HG03135 (cell line): ENCODE measurements around the gene FBL.
"Not testable (repeated sequence)": the region's sequence is repeated elsewhere in the genome, so short reads cannot be mapped to it uniquely, and the experiment has no call there.

Source experiments
- ATAC-seq: cut with Tn5 transposase; IDR thresholded peaks from one replicate; pipeline ENCODE4 v1.9.1; 2021; ENCODE audit warnings: mild to moderate bottlenecking, moderate library complexity; ENCODE audit not compliant: unreplicated experiment

The FBL gene

DNA sequence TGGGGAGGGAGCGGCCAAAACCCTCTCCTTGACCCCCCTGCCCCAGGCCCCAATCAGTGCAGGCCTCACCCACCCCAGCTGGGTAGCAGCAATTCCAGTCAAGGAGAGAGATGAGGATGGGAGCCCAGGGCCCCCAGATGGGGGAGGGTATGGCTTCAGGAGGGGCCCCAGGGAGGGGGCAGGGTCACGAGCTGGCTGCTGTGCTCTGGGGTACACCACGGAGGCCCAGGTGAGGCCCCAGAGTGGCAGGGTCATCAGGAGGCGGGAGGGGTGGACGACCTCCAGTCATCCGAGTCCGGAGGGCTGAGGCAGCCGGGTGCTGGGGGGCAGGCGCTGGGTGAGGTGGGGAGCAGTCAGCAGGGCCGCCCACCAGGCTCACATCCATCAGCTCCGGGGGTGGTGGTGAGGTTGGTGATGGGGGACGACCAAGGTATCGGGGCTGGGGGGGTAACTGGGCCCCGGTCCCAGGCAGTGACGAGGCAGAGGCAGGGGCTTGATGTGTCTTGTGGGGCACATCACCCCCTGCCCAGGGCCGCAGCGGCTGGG lies 20.6 kb downstream of the FBL start:
- ATAC-seq: no peak

DNA sequence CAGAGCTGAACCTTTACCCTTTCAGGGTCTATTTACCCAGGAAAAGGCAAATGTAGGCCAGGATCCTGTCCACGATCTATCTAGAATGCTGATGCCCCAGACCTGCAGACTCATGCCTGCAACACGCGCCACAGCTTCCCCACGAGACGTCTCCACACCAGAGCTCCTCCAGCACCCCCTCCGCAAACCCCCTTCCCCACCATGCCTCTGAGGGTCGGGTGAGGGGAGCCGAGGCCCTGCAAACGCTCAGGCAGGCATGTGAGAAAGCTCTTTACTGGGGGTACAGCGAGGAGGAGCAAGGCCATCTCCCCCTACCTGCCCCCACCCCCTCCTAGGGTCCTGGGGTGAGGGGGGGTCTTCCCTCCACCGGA lies 21.1 kb downstream of the FBL start:
- ATAC-seq: no peak

DNA sequence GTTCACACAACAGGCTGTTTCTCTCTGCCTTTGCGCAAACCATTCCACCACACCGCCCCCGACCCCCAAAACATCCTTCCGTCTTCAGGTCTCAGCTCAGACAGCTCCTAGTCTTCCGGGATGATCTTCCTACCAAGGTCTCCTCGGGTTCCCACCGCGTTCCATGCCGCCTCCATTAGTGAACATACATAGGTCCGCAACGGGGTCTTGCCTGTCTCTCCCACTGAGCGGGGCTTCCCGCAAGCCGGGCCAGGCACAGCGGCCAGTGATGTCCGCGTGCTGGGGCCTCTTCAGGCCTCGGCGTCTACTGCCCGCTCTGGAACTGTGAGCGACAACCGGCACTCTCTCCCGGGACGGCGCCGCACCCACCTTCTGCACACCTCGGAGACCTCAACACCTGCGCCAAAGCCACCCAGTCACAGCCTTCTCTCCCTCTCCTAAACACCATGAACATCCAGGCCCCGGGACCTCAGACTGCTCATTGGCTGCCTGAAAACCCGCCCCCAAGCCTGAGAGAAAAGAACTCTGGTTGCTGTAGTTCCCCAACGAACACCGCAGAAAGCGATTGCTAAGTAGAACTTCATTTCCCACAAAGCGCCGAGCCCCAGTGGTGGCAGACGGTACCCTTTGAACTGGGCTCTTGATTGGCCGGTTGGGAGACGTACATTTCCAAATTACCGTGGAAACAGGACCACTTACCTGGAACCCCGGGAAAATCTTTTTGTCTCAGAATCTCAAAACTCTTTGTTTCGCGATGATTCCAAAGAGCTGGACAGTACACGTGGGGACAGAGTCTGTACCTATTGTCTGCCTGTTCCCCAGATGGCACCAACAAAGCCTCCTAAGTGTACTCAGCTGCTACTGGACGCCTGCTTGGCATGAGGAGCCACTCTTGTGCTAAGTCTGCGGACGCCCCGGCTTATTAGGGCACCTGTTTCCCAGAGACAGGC lies 21.8 kb downstream of the FBL start:
- ATAC-seq: peak; percentile 76

DNA sequence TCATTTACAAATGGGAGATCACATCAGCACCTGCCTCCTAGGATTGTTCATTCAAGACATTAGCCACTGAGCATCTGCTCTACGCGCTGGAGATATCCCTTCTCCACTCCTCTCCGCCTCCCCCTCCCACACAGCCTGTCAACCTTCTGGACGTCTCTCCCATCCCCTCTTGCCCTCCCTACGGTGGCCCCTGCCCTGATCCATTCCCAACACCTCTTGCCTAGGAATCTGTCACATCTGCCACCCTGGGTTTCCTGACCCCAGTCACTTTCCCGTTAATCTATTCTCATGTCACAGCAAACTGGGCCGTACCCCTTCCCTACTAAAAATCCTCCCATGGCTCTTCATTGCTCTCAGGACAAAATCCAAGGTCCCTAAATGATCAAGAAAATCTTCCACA lies 22.5 kb downstream of the FBL start:
- no peak for ATAC-seq

DNA sequence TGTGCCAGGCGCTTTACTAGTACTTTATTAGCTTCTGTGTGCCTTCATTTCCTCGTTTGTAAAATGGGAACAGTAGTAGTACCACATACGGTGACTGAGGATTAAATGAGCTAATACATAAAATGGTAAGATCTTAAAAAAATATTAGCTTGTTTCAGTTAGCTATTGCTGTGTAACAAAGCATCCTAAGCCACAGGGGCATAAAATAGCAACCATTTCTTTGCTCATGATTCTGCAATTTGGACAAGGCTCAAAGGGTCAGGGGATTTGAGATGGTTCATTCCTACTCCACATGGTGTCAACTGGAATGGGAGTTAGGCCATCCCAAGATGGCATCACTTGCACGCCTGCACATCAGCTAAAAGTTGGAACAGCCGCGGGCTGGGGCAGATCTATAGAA lies 25.5 kb downstream of the FBL start:
- ATAC-seq: no peak

DNA sequence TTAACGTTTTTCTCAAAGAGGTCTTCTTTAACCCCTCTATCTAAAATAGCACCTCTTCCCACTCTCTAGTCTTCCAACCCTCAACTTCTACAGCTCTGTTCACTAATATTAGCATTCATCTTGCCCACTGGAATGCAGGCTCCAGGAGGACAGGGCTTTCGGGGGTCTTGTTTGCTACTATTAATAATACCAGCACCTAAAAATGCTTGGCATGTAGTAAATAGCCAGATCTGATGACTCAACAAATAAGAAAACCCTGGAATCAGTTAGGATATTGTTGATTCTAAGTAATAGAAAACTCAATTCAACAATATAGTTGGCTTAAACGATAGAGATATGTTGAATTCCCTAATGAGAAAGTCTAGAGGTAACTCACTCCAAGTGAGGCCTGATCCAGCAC lies 26.4 kb downstream of the FBL start:
- ATAC-seq: no peak

DNA sequence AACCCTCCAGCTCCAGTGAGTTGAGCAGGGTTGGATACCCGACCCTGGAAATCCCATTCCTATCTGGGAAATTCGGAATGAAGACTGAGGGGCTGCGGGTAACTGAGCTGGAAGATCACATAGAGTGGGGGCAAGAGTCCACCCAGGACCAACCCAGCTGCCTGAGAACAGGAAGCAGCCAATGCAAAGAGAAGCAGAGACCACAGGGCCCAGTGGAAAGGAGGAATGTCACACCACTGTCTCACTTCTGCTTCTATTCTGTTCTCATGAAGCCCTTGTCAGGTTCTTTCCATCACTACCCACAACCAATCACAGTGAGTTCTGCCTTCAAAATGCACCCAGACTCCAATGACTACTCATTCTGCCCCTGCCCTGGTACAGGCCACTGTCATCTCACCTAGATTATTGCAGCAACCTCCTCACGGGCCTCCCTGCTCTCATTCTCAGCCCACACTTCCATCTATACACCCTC lies 27.5 kb downstream of the FBL start:
- peak; percentile 80 for ATAC-seq

DNA sequence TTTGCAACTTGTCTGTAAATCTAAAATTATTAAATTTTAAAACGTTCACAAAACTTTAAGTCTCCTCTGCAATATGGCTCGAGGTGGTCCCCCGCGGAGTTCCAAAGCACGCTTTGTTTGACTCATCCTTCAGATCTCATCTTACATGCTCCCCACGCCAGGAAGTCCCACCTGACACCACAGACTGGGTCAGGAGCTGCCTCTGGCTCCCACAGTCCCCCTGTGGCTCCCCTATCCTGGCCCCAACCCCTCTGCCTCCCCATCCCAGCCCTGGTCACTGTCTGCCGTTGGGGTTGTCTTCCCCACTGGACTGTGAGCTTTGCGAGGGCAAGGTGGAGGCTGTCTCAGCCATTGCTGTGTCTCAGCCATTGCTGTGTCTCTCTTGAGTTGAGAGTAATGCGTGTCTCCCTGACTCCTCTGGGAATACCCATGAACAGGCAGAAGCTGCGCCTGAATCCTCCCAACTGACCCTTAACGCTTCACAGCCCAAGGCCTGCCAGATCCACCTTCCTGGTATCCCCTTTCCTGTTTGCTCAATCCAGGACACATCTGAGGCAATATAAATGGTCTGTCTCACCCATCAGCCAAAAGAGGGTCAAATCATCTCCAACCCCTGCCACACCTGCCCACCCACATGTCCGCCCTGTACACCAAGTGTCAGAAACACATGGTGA lies 28.2 kb downstream of the FBL start:
- no peak for ATAC-seq

DNA sequence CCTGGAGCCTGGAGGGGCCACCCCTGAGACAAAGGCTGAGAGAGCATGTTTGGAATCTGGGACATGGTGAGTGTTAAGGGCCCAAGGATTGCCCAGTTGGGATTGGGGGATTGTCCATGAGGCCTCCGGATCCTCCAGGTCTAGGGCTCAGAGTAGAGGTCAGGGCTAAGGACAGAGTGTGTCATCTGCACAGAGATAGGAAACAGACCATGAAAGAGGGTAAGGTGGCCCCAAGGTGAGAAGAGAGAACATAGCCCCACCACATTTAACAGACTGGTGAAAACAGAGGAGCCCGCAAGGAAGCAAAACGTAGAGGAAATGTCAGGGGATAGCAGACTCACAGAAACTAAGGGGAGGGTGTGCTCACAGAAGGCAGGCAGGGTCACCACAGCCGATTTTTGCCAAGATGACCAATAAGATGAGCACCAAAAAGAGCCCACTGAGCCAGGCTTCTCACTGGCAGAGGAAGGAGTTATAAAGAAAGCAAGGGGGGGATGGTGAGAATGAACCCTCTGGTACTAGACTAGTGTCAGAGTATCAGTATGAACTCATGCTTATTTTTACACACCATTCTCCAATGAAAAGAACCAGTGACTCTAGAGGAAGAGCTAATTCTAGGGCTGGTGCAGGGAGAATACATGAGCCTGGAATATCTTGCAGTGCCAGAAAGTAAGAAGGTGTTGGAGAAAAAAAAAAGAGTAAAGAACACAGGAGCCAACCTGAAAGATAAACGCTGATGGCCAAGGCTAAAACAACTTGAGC lies 29.7 kb downstream of the FBL start:
- no peak for ATAC-seq

DNA sequence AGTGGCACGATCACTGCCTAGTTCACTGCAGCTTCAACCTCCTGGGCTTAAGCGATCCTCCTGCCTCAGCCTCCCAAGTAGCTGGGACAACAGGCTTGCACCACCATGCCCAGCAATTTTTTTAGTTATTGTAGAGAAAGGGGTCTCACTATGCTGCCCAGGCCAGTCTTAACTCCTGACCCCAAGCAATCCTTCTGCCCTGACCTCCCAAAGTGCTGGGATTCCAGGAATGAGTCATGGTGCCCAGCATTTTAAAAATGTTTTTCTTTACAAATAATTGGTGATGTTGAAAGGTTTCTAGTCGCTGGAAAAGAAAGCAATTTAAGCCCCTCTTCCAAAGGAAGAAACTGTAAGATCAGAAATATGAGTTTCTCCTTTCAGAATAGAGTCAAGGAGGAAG lies 31.6 kb downstream of the FBL start:
- ATAC-seq: no peak

DNA sequence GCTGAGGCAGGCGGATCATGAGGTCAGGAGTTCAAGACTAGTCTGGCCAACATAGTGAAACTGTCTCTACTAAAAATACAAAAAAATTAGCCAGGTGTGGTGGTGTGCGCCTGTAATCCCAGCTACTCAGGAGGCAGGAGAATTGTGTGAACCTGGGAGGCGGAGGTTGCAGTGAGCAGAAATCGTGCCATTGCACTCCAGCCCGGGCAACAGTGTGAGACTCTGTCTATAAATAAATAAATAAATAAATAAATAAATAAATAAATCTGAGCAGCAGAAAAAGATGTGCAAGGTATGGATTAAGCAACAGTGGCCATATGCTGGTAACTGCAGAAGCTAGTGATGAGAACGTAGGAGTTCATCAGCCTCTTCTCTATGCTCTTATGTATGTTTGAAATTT lies 32.1 kb downstream of the FBL start:
- not testable (repeated sequence) for ATAC-seq

DNA sequence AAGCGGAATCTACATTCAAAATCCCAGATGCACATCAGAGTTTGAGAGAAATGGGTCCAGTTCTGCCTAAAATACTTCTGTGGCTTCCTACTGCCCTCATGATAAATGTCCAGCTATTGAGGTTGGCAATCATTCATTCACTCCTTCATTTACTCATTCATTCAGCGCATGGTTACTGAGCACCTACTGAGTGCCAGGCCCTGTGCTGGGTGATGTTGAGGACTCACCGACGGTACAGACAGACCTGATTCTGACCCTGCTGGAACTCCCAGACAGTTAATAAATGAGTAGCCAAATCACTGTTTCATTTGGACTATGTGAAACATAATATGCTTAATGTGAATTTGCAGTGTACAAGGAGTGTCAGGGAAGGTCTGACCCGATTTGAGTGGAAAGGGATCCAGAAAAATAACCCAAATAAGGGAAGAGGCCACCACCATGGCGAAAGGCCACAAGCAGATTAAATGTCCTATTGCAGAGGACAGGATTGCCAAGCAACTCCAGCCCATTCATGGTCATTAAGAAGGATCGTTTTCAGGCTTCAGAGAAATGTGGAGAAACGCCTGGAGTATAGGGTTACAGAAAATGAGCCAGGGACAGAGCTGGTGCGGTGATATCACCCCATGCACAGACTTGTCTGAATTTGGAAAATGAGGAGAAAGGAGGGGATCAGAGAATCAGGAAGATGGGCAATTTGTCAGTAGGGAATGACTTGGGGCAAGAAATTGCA lies 32.8 kb downstream of the FBL start:
- no peak for ATAC-seq

DNA sequence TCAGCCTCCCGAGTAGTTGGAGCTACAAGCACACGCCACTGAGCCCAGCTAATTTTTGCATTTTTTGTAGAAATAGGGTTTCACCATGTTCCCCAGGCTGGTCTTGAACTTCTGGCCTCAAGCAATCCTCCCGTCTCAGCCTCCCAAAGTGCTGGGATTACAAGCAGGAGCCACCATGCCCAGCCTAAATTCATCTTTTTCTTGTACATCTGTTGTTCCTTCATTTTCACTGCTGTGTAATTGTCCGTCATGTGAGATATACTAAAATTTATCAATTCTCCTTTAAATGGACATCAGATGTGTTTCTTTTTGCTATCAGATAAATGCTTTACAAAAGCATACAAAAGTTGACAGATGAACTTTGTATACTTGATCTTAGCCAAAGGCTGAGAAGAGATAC lies 35.1 kb downstream of the FBL start:
- no peak for ATAC-seq

DNA sequence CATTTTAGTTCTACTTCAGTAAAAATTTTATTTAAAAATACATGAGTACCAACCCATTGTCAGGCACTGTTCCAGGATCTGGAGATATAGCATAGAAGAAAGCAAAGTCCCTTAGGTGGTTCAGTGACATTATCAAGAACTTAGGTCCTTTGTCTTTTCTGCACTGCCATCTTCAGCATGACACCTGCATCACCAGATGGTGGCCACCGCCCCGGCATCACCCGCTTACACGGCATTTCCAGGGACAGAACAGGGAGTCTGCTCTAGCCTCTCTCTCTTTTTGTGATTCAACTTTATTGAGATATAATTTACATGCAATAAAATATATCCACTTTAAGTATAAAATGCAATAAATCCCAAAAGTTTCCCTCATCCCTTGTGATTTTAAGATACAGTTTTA lies 35.8 kb downstream of the FBL start:
- no peak for ATAC-seq

DNA sequence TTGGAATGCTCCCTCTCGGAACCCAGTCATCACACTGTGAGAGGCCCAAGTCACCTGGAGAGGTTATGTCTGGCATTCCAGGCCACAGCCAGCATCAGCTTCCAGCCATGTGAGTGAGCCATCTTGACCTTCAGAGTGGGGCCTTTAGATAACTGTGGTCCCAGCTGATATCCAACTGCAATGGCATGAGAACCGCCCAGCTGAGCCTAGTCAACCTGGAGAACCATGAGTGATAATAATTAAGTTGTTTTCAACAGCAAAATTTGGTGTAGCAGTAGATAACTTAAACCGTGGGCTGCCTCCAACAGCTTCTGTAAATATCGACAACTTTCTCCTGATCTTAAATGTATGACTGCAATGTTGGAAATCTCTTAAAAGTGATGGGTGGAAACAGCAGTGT lies 36.8 kb downstream of the FBL start:
- ATAC-seq: no peak

DNA sequence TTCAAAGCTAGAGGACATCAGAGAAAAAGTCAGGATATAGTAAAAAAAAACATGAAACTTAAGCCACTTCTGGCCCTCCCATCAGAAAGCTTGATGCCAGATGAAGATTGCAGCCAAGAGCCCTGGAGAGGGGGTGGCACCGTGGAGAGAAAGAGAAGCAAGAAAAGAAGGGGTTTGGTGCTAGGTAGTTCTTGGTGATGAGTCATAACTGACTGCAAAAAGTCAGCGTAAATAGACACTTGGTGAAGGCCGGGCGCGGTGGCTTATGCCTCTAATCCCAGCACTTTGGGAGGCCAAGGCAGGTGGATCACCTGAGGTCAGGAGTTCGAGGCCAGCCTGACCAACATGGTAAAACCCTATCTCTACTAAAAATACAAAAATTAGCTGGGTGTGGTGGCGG lies 37.5 kb downstream of the FBL start:
- ATAC-seq: not testable (repeated sequence)

DNA sequence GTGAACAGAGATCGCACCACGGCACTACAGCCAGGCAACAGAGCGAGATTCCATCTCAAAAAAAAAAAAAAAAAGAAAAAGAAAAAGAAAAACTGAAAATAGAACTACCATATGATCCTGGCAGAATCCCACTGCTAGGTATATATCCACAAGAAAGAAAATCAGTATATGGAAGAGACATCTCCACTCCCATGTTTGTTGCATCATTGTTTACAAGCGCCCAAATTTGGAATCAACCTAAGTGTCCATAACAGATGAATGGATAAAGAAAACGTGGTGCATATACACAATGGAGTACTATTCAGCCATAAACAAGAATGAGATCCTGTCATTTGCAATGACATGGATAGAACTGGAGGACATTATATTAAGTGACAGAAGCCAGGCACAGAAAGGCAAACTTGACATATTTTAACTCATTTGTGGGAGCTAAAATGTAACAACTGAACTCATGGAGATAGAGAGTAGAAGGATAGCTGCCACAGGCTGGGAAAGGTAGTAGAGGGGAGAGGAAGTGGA lies 38.3 kb downstream of the FBL start:
- no peak for ATAC-seq

DNA sequence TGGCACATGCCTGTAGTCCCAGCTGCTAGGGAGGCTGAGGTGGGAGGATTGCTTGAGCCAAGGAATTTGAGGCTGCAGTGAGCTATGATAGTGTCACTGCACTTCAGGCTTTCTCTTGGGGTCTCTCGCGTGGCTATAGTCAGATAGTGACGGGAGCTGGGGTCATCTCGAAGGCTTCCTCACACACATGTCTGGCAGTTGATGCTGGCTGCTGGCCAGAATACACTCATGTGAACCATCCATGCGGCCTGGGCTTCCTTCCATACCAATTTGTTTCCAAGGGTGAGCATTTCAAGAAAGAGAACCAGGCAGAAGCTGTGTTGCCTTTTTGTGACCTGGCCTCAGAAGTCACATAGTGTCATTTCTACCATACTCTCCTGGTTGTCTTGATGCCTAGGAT lies 41.1 kb downstream of the FBL start:
- ATAC-seq: no peak

DNA sequence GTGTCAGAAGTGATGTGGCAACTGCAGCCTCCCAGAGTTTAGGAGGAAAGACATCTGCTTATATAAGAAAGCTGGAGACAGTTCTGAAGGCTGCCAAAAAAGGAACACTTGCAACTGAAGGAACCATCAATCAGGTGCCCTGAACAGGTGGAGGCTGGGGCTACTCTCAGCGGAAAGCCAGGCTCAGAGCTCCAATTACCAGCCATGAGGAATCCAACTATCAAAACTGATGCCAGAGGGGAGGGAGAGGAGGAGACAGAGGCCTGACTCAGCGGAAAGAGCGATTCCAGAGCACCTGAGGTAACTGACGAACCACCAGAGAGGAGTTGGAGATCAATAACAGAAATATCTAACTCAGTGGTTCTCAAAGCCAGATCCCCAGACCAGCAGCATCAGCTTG lies 43.2 kb downstream of the FBL start:
- no peak for ATAC-seq

DNA sequence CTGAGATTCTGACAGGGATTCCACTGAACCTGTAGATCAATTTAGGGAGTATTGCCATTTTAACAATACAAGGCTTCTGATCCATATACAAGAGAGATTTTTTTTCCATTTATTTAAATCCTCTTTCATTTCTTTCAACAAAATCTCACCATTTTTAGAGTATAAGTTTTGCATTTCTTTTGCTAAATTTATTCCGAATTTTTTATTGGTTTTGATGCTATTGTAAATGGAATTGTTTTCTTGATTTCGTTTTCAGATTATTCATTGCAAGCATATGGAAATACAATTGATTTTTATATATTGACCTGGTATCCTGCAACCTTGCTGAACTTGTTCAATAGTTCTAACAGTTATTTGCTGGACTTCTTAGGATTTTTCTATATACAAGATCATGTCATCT lies 49.1 kb downstream of the FBL start:
- ATAC-seq: no peak
